ENCODE data around the gene CLIC5. TPM values are rescaled to one million over a fixed set of nuclear protein-coding genes. Genes with fewer than 3 reads are reported as not detected.

The CLIC5 gene
- total RNA-seq, 1 experiment from 2014 or later = 0.20 TPM

DNA sequence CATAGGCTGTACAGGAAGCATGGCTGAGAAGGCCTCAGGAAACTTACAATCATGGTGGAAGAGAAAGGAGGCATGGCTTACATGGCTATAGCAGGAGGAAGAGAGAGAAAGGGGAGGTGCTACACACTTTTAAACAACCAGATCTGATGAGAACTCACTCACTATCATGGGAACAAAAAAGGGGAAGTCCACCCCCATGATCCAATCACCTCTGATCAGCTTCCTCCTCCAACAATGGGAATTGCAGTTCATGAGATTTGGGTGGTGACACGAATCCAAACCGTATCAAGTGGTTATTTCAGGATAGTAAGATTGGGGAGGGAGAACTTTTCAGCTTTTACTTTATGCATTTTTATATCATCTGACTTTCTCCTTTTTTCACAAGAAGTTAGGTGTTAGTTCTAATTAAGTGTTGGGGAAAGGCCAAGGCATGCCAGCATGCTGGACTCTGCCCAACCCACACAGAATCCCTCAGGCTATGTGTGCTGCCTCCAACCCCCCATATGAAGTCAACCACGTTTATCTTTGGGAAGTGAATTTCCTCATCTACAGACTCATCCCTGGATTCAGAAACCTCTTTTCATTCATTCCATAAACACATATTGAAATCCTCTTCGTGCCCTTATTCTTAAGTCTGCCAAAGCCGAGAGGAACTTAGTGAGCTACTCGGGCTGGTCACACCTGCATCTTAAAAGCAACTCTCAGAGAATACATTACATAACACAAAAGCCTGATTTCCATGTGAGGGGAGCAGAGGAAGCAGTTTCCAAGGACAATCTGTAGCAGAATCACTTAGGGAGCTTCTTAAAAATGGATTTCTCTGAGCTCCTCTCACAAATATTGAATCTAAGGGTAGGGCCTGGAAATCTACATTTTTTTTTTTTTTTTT is 16.7 kb upstream of the CLIC5 start:
- no peak overlapping the region for H3K14ac ChIP-seq (ENCODE audit: insufficient read depth, low read length)
- H3K4me1 ChIP-seq (ENCODE audit: insufficient read depth, low read length) = peaks cover 2% of the 10 kb centered on the region; the same call in 1 of the 2 replicates
- Mint-ChIP-seq H3K27ac (no peak overlapping the region; a peak in 1 of 7 replicates), H3K36me3 (ENCODE audit: insufficient read depth in 1 of 3, low read depth in 3 of 3) (no peaks in the 10 kb centered on the region; a peak in 1 of 7 replicates), H3K4me3 (no peak overlapping the region), H3K27me3 (ENCODE audit: low read depth) (peaks cover 5% of the 10 kb centered on the region; the same call in 1 of the 2 replicates), H3K4me1 (peaks cover 9% of the 10 kb centered on the region in 2 experiments), H3K9me3 (no peaks in the 10 kb centered on the region)
- no peak overlapping the region for H4K8ac ChIP-seq (replicated peaks; ENCODE audit: insufficient read length, low read depth, low read length)
- no peak overlapping the region for H4K91ac ChIP-seq (ENCODE audit: insufficient read length, low read depth, low read length)
- no peaks in the 10 kb centered on the region for H4K20me1 ChIP-seq (ENCODE audit: control insufficient read depth, insufficient read depth, insufficient read length)
- no peak overlapping the region for H2AK5ac ChIP-seq (ENCODE audit: insufficient read length, low read length)
- no peaks in the 10 kb centered on the region for H3K9me3 ChIP-seq (ENCODE audit: control insufficient read depth, low read depth, low read length)
- TF ChIP-seq CTCF (conservative IDR thresholded peaks at IDR 0.05) = no peak
- H3K9ac ChIP-seq (ENCODE audit: extremely low read depth, insufficient read length, low read length) = no peak overlapping the region
- H2BK15ac ChIP-seq (ENCODE audit: low read depth, low read length) = no peak overlapping the region
- H2BK5ac ChIP-seq (ENCODE audit: insufficient read length, low read length) = no peak overlapping the region
- H2AFZ ChIP-seq (ENCODE audit: low read length) = no peak overlapping the region
- H3K18ac ChIP-seq (ENCODE audit: insufficient read length, low read depth, low read length) = no peak overlapping the region
- no CpG with 5 or more reads among the region's 6 CpGs for WGBS (ENCODE audit: extremely low coverage, insufficient read length, low lambda C conversion rate)
- no peak overlapping the region for H2BK20ac ChIP-seq (ENCODE audit: low read depth, low read length, poor library complexity, severe bottlenecking)
- H3K27me3 ChIP-seq (ENCODE audit: insufficient read depth, low read length) = no peaks in the 10 kb centered on the region
- H3T11ph ChIP-seq (ENCODE audit: low read length) = no peak overlapping the region
- no peak overlapping the region for H3K23ac ChIP-seq (ENCODE audit: insufficient read length, low read depth, low read length)
- no peaks in the 10 kb centered on the region for H3K79me1 ChIP-seq (ENCODE audit: insufficient read depth, low read depth, low read length, poor library complexity, severe bottlenecking)
- no peaks in the 10 kb centered on the region for H3K79me2 ChIP-seq (ENCODE audit: insufficient read depth, low read length)
- H3K56ac ChIP-seq (ENCODE audit: insufficient read length, low read depth, low read length) = no peak overlapping the region
- H4K5ac ChIP-seq (ENCODE audit: insufficient read length, low read depth, low read length) = no peak overlapping the region
- no peak overlapping the region for H3K4me2 ChIP-seq (ENCODE audit: insufficient read depth, insufficient read length, low read length)
- no peaks in the 10 kb centered on the region for H3K23me2 ChIP-seq (ENCODE audit: insufficient read length, low read depth, low read length, poor library complexity, severe bottlenecking)
- no peak overlapping the region for H3K4ac ChIP-seq (ENCODE audit: low read depth, low read length)
- H2BK120ac ChIP-seq (ENCODE audit: low read depth, low read length, poor library complexity, severe bottlenecking) = no peak overlapping the region
- no peak overlapping the region for H3K27ac ChIP-seq (ENCODE audit: insufficient read length, low read depth, low read length)
- DNase-seq = no peak
- no peak overlapping the region for H2BK12ac ChIP-seq (ENCODE audit: insufficient read length, low read depth, low read length)

Data from H9 (cell line).